SKM-1 treated with dmso at 0.1 percent for 144 hours (cell line): Measurements from ENCODE around the gene PLA2G4A.
"Not testable (repeated sequence)": the region's sequence is repeated elsewhere in the genome, so short reads cannot be mapped to it uniquely, and the experiment has no call there.

Source experiments
- DNase-seq: peaks from one replicate; lab custom pipeline; 2025; ENCODE audit not compliant: unreplicated experiment; lab: John Stamatoyannopoulos, UW

Gene PLA2G4A

DNA sequence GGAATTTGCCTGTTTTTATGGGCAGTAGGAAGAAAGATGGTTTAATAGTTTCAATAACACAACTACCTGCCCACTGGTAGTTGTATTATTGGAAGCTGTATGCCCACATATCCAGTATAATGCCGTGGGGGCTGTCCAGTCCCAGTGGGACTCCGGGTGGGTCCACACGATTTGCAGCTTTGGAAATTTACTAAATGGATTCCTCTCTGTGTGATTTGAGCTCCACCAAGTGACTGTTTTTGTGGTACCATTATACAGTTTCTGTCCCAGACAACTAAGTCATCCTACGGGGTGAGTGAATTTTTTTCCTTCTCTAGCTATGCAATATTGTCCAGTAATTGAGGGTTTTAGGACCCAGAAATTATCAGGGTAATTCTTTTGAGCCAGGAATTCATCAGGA is 86.8 kb downstream of the PLA2G4A start:
- no peak for DNase-seq

DNA sequence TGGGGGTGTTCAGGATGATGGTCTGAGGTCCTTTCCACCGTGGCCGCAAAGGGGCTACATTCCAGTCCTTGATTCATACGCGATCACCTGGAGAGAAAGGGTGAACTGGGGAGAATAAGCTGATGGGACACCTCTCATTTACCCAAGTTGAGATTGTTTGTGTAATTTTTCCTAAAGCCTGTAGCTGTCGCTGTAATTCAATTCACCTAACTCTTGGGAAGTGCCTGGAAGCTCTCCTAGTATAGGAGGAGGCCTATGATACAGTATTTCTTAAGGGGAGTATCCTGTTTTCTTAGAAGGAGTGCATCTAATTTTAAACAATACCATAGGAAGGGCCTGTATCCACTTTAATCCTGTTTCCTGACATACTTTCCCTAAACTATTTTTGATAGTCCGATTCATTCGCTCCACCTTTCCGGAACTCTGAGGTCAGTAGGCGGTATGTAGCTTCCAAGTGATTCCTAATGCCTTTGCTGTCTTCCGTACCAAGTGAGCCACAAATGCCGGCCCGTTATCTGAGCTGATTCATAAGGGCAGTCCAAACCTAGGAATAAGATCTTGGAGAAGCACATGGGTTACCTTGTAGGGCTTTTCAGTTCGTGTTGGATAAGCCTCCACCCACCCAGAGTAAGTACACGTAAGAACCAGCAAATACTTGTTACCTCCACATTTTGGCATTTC is 88.5 kb downstream of the PLA2G4A start:
- not testable (repeated sequence) for DNase-seq

DNA sequence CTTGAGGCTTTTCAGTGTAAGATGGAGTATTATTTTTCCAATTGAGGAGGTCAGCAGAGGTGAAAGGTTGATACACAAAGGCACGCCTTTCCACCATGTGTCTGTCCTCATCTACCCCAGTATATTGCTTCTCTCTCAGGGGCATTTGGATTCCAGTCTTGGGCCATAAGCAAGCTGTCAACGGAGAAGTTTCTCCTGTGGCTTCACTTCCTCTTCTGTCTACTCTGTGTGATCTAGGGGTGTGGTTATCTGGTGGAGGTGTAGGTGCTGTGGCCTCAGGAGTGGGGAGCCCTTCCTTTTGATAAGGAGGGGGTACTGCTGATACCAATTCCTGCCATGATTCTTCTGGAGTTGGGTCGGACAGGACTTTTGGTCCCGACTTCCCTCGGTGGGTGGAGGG is 92.6 kb downstream of the PLA2G4A start:
- peak; percentile 46 for DNase-seq

DNA sequence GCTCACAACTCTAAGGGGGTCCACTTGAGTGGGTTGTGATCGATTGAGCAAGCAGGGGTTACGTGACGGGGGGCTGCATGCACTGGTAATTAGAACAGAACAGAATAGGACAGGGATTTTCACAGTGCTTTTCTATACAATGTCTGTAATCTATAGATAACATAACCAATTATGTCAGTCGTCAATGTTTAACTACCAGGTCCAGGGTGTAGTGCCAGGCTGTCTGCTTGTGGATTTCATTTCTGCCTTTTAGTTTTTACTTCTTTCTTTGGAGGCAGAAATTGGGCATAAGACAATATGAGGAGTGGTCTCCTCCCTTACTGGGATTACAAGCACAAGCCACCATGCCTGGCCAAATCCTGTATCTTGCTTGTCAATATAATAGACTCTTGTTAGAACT is 94.1 kb downstream of the PLA2G4A start:
- DNase-seq, result not testable (repeated sequence)

DNA sequence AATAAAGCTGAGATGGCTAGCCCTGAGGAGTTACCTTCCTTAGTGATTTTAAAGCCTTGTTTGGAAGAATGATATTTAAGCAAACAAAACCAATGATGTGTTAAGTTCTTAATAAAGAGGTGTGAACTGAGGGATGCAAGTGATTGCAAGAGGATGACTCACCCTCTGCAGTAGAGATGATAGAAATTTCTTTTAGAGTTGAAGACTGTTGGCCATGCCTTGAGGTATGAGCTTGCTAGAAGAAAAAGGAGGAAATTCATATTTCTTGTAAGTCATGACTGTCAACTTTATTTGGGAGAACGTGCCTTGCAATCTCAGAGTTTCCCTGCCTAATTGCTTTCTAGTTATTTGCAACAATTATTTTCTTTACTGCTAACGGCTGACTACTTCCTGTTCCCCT is 94.7 kb downstream of the PLA2G4A start:
- DNase-seq, result no peak

DNA sequence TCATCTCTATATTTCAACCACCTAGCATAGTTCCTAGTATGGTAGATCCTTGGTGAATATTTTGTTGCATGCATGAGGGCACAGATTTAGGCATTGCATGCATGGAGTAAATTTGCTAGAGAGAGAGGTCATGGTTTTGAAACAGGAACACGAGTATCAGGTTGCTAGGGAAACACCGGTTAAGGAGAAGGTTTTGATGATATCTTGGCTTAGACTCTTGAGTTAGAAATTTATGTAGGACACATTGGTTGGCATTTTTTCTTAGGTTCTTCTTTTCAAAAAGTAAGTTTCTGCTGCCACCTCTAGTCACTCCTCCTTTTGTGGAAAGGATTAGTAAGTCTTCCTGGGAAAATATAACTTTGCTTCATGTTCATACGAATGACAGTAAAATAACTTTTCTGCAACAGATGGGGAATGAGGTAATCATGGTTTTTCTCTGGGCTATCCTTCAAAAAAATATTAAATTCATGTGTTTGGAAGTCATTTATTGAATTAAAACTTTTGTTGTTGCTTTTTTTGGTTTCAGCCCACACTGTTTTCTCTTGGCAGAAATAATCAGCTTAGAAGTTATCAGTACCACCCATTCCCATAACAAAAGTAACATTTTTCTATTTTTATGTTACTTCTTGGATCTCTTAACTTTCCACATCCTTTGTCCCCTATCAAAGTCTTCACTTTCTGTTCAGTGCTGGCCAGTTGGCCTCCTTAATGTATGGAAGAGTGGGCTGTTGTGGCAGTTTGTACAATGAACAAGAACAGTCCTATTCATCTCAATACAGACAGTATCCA is 97.3 kb downstream of the PLA2G4A start:
- no peak for DNase-seq

DNA sequence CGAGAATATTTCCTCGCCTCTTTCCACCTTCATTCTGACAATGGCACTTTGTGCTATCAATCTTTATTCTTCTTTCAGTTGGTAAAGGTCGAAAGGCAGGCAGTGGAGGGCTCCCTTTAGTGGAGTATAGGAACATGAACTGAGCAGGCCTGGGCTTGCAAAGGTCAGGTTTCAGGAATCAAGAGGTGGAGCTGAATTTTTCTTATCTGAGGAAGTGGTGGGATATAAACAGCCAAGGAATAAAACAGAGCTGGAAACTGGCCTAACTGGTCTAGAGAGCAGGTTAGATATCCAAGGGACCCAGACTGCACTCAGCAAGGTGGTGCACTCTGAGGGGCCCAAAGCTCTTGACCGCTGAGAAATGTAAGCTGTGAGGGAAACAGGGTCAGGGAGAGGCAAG is 99.1 kb downstream of the PLA2G4A start:
- DNase-seq, result no peak

DNA sequence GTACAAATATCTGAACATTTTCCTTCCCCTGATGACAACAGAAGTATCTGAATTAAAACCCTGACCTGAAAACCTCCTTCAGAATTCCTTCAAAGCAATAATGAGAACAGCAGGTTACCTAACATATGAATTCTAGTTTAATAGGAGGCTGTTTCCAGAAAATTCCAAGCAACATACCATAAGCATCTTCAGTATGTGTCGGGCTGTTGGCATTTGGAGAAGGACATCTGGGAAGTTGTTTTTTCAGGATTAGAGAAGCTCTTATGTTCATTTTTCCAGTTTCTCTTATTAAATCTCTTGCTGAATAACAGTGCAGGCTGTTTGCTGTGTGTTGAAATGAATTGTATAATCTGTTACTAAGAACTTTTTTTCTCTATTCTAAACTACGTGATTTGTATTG is 101.5 kb downstream of the PLA2G4A start:
- DNase-seq, result no peak

DNA sequence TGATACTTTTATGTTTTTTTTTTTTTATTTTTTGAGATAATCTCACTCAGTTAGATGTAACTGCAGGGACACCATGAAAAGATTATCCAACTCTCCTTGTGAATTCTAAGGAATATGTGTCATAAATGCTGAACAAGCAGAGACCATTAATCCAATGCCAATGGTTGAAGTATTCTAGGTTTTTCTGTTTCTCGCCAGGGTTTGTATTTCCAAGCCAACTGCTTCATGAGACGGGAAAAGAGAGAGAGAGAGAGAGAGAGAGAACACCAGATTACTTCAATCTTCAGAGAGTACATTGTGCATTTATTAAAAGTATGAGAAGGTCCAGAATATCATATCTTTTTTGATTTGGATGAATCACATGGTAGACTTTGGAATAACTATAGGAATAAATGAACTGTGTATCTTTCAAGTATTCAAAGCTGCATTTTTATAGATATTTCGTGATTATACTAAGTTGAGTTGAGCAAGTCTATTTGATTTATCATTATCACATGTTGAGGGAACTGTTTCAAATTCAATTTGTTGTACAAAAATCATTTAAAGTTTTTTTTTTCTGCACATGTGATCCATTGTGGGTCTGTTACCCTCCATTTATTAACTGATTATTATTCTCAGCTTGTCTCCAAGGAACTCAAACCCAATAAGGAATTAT is 108.4 kb downstream of the PLA2G4A start:
- no peak for DNase-seq

DNA sequence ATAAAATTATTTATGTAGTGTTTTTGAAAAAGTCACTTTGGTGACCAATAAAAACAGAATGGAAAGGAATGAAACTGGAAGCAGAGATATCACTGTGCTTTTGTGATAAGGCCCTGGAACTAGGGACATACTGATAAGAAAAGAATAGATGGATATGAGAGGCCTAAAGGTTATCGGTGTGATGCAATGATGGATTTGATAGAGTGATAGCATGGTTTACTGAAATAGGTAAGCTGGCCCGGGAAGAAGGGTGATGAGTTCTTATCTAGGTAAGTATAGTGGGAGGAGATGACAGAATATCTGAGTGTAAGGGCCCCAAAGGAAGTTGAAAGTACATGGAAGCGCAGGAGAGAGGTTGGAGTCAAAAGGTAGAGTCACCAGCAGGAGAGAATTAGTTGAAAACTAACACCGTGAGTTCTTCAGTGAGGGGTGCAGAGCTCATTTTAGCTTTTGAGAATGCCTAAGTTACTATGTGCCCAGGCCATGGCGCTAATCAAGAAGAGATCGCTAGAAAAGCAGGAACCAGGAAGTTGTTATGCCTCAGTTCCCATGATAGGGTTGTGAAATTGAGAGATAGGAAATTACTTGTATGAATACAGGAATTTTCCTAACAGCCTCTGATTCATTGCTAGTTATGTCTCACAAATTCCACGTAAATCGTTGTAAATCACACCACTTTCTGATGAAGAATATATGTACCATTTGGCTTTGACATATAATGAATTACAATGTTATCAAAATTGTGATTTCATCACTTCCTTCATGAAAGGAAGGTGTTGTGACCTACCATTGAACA is 115.3 kb downstream of the PLA2G4A start:
- no peak for DNase-seq

DNA sequence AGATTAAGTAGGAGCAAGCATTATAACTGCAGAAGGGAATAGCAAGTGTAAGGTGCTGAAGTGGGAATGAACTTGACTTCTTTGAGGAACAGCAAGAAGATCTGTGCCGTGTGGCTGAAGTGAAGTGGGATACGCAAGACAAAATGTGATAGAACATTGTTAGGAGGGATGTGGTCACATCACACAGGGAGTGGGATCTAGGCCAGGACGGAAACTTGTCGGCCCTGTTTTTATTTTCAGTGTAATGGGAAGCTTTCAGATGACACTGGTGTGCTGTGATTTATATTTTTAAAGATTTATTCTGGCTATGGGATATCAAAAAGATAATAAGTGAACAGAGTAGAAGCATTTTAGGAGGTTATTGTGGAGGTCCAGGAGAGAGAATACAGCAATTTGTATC is 116.4 kb downstream of the PLA2G4A start:
- no peak for DNase-seq

DNA sequence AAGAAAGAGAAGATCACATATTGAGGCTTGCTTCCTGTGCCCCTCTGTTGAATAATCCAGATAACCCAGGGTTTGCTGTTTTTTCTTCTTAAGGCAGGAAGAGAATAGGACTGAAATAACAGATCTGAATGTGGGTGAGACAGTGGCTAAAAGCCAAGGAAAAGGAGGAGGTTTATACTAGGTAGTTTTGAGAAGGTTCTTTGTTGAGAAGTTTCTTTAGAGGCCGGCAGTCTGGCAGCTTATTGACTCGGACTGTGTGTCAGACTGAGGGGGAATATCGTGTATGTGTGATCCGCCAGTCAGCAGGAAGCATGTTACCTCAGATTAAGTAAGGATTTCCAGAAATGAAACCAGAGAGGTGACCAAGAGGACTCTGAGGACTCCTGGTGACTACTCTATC is 119.8 kb downstream of the PLA2G4A start:
- no peak for DNase-seq

DNA sequence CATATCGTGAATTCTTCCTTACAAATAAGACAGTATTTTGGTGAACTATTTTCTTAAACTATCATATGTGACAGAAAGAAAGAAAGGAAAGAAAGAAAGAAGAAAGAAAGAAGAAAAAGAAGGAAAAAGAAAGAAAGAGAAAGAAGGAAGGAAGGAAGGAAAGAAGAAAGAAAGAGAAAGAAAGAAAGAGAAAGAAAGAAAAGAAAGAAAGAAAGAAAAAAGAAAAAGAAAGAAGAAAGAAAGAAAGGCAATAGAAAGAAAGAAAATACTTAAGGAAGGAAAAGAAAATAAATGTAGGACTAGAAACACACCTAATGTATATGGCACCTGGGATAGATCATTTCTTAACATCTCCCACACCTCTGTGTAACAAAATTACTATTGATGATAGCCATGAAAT is 120.4 kb downstream of the PLA2G4A start:
- DNase-seq, result no peak

DNA sequence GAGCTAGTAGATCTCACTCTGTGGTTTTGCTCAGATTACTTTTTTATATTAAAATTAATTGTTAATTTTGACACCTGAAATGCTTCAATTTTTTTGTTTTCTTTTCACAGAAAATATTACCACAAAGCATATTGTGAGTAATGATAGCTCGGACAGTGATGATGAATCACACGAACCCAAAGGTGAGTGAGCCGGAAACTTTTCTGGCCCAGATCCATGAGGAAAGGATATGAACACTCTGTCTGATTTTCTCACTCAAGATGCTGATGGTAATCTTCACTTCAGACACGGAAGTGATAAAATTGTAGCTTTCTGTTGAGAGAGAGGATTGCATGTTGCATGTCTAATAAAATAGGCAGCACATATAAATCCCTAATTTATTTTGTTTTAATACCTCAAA is 121.8 kb downstream of the PLA2G4A start:
- no peak for DNase-seq

DNA sequence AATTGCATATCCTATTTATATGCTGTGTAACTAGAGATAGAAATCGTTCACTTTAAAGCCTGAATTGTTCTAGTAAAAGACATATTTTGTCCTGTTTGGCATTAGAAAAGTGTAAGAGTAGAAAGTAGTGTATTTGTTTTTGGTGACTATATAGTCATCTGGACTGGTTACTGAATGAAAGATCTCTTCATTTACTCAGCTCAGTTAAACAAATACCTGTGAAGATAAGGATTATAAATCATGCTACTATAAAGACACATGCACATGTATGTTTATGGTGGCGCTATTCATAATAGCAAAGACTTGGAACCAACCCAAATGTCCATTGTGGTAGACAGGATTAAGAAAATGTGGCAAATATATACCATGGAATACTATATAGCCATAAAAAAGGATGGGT is 125.1 kb downstream of the PLA2G4A start:
- DNase-seq, result no peak

DNA sequence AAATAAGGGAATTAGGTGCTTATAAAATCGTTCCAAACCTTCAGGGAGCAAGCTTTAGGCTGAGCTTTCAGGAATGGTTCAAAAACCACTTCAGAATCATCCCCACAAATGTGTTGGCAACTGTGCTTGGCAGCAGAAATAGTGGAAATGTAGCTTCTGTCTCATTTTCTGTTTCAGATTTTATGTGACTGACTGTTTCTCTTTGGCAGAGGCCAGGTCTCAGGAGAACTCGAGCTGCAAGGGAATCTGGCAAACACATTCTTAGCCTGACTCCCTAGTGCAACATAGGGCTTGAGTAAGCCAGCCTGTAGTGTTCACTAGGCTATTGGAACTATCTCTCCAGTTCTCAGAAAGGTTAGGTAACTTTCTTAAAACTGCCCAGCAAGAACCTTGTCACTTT is 128.6 kb downstream of the PLA2G4A start:
- DNase-seq, result no peak

DNA sequence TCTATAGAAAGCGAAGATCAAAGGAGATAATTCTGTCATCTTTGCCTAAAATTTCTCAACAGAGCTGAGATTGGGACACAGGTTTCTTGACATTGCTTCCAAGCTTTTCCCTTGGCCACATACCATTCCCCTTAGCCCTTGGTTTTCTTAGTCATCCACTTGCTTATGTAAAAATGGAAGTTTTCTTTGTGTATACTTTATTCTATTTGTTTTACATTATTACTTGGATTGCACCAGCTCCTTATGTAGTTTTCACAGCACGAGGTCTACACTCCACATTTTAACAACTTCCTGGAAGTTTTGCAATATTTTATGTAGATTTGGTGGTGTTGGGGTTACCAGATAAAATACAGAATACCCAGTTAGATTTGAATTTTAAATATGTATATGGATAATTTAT is 129.8 kb downstream of the PLA2G4A start:
- DNase-seq, result no peak

DNA sequence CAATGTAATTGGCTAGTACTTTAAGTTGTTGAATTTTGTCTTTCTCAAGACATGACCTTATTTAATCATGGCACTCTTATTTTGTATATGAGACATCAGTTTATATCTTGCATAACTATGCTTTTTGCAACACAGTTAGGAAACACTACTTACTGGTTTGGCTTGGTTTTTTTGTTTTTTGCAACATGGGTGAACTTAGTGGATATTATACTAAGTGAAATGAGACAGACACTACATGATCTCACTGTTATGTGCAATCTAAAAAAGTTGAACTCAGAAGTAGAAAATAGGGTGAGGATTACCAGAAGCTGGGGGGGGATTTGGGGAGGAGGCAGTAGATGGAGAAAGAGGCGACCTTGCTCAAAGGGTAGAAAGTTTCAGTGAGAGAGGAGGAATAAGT is 132.1 kb downstream of the PLA2G4A start:
- DNase-seq, result no peak

DNA sequence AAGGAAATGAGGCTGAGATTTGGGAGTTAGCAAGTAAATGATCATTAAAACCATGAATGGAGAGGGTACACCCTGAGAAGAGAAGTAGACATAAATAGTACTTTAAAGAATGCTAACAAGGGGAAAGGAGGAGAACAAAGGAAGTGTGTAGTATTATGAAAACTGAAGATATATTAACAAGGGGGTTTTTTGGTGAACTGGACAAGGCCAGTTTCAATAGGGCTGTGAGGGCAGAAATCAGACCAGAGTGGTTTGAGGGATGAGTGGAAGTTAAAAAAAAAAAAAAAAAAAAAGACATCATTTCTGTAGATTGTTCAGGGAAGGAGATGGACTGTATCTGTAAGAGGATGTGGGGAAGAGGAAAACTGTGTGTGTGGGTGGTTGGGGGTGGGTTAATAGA is 137.1 kb downstream of the PLA2G4A start:
- DNase-seq, result no peak

DNA sequence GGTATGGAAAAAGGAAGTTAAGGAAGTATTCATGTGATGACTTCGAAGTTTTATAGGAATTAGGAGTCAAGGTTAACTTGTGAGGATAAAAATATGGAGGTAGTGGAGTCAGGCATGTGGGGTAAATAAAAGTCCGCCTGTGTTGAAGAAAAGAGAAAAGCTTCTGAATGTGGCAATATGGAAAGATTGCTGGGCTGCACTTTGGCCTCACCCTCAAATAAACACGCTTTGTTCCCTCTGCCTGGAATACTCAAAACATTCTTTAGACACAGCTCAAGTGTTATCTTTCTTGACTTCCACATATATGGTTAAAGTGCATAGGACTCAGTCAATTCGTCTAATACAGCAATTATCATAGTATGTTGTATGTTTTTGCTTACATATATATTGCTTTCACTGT is 137.7 kb downstream of the PLA2G4A start:
- no peak for DNase-seq

DNA sequence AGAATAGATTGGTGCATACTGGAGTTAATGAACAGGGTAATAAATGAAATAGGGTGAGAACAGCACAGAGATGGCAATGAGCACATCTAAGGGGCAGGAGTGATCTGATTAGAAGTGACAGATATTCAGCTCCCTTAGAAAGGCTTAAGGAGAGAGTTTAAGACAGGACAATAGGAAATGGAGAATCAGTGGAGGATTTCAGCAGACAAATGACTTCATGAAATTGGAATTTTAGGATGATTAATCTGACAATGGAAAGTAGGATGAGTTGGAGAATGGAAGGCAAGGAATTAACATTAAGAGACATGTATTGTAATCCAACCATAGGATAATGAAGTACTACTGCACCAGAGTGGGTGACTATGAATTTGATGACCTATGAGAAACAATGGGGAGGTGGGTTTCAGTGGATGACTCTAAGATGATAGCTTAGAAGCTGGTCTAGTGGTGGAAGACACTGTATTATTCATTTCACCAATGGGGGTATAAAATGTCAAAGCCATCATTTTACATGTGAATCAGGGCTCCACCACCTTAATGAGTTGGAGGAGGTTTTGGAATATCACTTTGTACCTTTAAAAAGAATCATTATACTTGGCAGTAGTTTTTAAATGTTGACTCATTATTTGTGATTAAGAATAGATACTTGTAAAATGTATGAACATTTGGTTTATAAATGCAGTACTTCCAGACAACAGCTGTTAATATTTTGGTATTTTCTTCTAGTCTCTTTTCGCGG is 139.1 kb downstream of the PLA2G4A start:
- no peak for DNase-seq
